ENCODE results near the gene VDR.
A peak's percentile ranks its signal among the peaks of the same experiment; 100 is the strongest.

The VDR gene

DNA sequence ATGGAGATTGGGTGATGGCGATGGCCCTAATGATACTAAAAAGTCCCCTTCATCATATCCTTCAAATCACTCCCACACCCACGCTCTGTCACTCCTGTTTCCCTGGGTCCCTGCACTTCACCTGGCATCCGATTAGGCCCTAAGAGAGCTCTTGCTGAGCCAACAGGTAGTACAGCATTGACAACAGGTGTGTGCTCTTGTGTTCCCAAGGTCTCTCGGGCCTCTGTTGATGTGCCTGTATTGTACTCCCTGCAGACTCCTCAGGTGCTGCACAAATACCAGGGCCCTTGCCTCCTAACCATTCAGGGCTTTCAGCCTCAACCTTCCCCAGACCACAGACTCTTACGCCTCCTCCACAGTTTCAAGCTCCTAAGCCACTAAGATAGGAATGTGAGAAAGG, 25.8 kb upstream of the VDR start:
- DNase-seq (ENCODE audit: low read depth): no peak

DNA sequence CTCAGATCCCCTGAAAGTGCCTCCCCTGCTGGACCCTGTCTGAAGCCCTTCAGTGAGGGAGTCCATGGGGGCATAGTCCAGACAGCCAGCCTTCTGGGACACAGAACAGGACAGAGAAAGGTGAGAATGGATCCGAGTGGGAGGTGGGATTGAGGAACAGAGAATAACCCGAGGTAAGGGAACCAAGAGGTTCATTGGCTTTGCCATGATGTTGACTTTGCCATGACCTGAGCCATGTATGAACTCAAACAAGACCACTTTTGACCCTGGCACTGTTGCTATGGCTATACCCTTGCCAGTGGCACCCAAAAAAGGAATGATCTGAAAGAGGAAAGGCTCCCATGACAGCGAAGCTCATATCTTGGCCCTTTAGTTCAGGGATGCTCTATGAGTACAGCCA, 22.6 kb upstream of the VDR start:
- DNase-seq (ENCODE audit: low read depth): no peak

DNA sequence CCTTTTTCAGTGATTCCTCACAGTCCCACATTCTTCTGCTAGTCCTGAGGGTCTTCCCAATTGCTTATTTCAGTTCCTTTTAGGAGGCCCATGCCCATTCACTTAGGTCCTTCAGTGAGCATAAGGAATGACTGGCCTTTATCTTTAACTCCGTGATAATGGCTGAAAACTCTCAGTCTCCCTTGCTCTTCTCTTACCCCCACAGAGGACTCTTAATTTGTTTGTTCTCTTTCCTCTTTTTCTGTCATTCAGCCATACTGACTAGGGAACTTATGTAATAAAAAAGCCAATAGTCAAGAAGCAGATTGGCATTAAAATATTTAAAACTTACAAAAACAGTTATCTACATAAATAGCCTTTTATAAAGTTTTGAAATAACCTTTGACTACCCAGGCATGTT, 17.1 kb upstream of the VDR start:
- DNase-seq (ENCODE audit: low read depth): no peak

DNA sequence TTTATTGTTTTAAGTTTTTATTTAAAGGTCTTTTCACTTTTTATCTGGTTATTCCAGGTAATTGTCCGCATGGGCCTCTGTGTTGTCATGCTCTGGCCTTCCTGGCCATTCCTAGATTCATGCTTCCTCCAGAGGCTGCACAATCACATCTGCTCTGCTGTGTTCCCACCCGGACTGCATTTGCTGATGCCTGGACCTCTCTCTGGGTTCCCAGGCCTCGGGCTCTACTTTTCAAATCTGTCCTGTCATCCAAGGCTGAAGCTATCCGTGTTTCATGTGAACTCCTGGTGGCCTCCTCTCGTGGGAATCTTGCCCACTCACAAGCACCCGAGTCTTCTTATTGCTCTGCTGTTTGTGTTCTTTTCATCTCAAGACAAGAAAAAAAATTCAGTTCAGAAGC, 16.1 kb upstream of the VDR start:
- no peak for DNase-seq (ENCODE audit: low read depth)

DNA sequence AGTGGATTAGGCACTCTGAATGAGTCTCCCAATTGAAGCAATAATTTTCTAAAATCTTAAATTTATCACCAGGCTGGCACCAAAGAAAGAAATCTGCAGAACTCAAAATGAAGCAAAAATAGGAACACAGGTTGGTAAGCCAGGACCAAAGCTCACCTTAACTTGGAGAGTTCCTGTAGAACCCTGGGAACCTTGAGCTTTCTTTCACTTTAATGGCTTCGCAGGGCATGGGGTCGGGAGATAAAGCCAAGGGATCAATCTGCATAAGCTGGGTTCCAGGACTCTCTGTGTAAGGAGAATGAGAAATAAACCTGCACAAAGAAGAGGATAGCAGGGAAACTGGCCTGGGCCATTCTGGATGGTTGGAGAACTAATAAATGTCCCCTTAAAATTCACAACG, 8.3 kb upstream of the VDR start:
- no peak for DNase-seq (ENCODE audit: low read depth)

DNA sequence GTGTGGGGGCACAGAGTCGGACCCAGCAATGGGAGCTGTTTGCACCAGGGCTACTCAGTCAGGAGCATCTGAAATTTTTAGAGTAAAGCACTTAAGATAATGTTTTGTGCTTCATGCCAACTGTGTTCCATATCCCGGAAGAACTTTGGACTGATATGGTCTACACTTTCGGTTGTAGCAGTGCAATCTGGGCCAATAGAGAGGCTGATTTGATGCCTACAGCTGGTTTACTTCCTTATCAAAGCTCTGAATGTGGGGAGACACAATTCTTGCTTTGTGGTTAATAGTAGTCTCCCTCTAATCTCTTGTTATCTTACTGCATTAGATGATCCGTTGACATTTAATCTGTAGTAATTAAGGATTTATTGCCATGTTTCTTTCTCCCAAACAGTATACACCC, 7.8 kb upstream of the VDR start:
- peak; percentile 81 for DNase-seq (ENCODE audit: low read depth)

DNA sequence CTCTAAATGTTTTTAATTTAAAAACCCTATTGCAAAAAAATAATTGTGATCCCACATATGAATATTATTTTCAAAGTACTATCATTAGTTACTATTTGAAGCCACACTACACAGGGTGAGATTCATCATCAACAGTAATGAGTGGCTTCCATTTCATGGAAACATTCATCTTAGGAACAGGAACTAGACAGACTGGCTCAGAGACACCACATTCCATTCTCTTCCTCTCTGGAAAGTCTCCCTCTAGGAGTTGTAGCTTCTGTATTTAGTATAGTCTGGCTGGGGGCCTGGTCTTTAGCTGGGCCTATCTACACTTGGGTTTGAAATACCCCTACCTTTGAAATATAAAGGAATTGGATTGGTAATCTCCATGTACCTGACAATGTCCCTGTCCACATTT, 6.2 kb upstream of the VDR start:
- no peak for DNase-seq (ENCODE audit: low read depth)

DNA sequence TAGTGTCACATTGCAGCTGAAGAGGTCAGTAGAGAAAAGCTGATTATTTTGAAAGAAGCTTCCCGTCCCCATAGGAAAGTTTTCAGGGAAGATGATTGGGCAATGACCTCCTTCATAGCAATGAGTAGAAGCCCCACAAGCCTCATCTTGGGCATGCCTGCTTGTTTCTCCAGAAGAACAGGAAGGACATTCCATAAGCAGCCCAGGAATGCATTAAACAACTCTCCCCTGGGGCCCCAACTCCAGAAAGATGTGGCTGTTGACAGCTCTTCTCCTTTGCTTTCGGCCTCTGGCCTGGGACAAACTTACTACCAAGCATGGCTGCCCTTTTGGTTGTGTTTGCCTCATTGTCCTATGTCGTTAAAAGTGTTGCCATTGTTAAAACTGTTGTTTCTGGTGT, 5.7 kb upstream of the VDR start:
- peak; percentile 73 for DNase-seq (ENCODE audit: low read depth)

DNA sequence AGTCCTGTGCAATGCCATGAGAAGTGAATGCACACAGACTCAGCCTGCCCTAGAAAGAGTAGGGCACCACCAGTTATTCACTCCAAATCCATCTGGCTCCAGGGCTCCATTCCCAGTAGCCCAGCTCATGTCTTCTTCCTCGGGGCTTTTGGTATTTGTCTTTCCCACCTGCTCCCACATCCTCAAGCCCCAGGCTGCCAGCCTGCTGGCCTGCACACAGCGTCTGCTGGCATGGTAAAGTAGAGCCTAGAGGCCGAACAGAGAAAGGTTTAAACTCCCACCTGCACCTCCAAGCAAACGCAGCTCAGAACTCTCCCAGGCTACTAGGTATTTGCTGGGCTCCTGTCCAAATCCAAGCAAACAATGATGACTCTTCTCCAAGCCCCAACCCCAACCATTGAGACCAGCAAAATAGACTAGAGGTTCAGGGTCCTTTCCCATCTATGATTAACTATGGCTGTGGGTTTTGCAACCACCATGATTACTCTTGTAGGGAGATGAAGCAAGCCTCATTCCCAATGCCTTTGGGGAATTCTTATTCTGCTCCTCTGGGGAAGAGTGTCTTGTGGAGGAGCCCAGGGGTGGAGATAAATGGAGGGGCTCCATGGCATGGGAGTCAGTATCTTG, 5.2 kb upstream of the VDR start:
- DNase-seq (ENCODE audit: low read depth): peak; percentile 57

DNA sequence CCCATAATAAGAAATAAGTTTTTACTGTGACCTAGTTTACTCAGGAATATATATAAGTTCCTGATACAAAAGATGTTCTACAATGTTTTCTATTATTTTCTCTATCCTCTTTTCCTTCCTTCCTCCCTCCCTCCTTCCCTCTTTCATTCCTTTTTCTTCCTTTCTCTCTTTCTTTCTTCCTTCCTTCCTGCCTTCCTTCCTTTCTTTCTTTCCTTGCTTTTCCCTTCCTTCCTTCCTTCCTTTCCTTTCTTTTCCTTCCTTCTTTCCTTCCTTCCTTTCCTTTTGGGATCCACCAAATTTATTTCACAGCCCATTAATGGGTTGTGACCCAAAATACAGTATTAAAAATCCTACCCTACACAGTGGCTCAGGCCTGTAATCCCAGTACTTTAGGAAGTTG, 3.9 kb upstream of the VDR start:
- DNase-seq (ENCODE audit: low read depth): no peak

DNA sequence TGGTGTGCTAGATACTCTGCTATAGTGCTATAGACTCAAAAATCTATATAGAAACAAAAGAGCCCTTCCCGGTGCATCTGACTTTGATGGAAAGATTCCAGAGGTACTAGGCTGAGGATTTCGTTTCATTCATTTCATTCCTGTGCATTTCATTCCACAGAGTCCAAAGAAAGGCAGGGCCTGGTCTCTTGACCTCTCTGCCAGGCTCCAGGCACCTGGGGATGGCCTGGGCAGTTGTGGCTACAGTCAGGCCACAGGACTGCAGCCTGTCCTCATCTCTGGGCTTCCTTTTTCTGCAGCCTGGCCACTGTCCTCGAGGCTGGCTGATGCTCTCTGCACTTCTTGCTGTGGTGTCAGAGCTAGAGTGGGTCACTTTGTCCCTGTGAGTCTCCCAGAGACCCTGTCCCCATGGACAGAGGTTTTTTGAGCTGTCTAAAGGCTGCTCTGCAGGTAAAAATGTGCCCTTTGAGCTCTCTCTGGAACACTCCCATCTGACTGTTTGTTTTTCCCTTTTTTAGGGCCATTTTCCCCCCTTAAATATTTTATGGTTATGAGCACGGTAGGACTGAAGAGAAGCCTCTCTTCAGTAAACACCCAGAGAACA, 3.2 kb upstream of the VDR start:
- no peak for DNase-seq (ENCODE audit: low read depth)

DNA sequence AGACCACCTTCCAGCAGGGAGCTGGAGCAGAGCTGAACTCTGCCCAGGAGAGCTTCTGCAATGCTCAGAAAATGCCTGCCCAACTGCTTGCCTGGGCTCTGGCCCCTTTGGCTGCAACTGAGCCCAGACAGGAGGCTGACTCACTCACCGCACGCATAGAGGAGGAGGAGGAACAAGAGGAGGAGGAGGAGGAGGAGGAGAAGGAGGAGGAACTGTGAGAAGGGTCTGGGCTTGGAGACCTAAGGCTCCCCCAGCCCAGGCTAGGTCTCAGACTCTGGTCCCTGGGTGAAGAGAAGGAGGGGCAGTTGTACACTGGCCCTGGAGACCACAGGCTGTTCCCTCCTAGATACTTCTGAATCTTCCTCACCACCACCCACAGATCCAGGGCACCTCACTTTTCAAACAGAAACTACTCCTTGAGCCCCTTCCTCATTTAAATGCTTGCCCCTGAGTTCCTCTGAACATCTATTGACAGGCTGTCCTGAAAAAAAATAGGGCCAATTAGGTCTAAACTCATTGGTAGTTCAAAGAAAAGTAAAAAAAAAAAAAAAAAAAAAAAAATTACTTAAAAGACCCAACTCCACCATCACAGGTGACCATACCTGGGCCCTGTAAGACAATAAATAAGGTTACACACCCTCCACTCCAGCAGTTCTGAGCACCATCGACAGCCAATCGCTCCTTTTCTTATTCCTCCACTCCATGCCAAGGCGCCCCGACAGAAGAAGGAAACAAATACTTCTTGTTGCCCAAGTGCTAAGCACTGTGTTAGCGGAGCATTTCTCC, 674 bp downstream of the VDR start:
- peak; percentile 82 for DNase-seq (ENCODE audit: low read depth)

DNA sequence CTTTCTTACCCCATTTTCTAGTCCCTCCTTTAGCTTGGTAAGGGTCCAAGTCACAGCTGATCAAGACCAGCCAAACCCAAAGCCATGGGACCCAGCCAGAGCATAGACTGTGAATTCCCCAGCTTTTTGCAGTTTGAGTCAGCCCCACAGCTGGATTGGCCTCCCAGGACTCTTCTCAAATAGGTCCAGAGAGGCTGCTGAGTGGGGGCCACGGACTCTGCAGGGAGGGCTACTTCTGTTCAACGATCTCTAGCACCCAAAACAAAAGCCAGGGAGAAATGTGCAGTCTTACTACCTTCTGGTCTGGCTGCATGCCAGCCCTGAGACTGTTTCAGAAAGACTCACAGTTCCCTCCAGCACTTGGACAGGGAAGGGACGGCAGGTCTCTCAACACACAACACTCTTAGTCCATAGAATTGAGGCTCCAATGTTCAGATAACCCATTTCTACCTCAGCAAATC, 1.6 kb downstream of the VDR start:
- peak; percentile 50 for DNase-seq (ENCODE audit: low read depth)

DNA sequence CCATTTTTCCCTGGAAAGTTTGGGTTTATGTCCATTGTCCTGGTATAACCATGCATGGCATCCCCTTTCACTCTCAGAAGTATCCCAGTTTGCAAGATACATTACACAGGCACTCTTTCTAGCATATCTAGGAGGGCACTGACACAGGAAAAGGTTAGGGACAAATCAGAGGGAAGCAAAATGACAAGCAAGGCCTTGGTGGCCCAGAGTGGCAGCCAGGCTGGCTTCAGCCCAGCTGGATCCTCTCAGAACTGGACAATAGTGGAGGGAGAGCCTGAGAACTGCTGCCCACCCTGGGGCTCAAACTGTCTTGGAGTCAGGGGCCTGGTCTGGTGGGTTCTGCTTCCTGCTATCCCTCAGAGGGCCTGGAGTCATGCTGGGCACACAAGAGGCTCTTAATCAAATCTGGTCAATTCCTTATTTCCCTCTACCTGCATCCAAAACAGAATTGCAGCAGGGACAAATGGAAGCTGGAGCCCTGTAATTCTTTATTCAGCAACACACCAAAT, 2.6 kb downstream of the VDR start:
- no peak for DNase-seq (ENCODE audit: low read depth)

DNA sequence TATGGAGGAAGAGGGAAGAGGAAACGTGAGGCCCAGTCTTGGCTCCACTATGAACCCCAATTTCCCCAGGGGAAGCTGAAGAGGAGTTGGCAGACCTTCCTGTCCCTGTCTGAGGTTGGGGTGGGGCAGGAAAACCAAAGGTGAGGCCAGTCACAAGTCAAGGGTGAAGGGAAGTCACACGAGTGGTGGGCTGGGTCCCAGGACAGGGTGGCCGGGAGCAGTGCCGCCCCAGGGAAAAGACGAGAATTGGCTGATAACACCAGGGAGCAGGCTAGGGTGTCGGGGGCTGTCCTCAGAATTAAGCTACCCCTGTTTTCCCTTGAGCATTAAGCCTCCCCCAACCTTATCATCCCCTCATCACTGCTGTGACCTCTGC, 3.1 kb downstream of the VDR start:
- DNase-seq (ENCODE audit: low read depth): no peak

DNA sequence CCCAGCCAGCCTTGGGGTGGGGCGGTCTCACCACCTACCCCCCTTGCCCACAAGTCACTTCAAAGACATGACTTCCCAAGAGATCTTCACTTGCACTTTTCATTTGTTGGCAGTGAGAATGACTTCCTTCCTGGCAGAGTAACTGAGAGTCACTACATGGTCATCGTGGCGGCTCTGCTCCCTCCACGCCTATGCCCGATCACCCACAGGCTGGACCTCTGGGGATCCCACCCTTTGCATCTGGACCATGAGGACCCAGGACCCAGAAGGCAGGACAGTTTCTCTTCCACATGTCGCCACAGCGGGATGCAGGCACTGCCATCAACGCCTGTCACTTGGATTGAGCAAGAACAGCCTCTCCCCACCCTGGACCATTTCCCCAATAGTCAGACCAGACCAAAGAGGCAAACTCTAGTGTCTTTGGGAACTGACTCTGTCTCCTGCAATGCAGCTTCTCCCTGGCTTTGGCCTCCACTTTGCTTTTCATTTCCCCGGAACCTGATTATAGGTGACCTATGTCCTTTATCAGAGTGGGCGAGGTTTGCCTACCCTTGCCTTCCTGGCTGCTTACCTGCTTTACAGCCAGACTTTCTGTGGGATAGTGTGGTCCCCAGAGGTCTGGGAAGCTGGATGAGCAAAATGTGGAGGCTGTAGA, 3.6 kb downstream of the VDR start:
- DNase-seq (ENCODE audit: low read depth): no peak

DNA sequence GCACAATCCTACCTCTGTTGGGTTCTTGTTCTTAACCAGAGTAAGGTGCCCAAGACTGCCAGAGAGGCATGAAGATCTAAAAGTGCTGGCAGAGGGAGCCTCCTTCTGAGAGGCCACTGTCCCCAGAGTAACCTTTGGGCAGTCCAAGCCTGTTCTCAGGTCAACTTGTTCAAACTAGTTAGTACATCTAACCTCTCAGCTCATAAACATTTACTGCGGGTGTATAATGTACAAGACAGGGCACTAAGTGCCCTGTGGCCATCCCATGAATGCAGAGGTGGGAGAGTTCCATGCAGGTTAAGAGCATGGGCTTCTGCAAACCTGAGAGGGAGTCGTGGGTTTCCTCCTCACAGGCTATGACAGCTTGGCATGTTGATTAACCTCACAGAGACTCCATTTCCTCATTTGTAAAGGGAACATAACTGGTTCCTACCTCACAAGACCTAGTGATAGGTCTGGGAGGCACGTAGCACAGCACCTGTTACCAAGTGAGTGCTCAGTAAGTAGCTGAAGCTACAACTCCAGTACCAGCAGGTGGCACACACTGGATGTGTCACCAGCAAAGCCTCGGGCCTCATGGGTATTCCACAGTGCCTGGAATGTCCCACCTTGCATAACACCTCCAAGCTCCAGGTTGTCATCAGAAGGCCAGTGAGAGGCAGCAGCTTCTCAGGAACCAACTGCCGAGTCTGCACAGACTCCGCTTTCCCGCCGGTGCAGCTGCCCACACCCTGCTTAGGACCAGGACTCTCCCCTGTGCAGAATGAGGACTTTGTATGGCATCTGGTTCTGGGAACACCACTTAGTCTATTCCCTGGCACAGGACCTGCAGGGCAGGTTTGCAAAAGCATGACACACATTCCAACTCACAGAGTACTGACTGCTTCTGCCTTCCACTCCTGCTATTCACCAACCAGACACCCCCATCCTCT, 4.4 kb downstream of the VDR start:
- DNase-seq (ENCODE audit: low read depth): no peak

DNA sequence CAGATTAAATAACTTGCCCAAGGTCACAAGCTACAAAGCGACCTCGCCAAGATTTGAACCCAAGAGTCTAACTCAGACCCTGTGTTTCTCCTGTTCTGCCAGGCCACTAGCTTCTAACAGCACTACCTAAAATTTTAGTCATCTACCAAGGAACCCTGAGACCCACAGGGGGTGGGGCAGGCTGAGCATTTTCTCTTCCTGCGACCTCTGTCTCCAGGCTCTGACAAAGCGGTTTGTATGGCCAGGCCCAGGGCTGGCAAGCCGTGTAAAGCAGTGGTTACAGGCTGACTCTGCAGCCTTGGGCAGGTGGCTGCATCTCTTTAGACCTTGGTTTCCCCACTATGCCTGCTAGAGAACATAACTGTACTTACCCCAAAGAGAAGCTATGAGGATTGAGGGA, 5.3 kb downstream of the VDR start:
- no peak for DNase-seq (ENCODE audit: low read depth)

DNA sequence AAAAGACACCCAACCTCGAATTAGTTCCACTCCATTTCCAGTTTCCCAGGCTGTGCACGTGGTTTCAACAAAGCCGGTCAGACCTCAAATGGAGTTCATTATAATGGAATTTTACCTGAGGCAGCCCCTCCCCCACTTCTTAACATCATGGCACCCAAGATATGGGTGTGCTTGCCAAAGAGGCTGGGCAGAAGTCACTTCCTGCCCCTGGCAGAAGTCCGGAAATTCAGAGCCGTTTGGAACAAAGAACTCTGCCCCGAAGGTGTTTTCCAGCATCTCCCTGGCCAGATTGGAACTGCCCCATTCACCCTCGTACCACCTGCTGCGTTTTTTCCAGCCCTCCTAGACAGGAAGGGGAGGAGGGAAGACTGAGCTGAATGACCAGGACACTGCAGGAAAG, 8.2 kb downstream of the VDR start:
- no peak for DNase-seq (ENCODE audit: low read depth)

DNA sequence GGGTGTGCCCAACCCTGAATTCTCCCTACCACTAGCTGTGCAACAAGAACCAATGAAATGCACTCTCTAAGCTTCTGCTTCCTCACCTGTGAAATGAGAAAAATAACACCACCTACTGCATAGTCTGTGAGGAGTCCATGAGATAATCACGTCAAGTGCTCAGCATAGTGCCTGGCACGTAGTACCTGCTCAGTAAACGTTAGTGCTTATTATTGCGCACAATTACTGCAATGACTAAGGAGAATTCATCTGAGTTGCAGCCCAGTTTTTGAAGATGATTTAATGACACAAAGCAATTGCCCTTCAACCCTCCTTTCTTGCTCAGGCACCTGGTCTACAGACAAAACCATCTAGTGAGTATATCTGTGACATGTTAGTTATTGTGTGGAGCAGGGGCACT, 8.8 kb downstream of the VDR start:
- DNase-seq (ENCODE audit: low read depth): no peak

DNA sequence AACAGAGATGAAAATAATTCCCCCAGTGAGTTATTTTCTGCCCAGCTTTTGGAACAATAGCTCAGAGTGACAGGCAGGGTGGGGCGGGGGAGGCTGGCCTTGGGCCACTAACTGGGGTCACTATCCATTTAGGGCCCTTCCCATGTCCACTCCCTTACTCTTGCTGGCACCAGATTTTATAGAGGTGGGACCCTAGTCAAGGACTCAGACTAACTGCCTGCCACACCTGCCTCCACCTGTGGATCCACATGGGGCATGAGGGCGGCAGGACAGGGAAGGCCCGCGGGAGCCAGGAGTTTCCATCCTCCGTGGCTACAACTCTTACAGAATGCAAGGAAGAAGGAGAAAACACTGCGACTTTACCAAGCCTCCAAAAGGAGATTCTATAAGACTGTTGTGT, 10.1 kb downstream of the VDR start:
- no peak for DNase-seq (ENCODE audit: low read depth)

DNA sequence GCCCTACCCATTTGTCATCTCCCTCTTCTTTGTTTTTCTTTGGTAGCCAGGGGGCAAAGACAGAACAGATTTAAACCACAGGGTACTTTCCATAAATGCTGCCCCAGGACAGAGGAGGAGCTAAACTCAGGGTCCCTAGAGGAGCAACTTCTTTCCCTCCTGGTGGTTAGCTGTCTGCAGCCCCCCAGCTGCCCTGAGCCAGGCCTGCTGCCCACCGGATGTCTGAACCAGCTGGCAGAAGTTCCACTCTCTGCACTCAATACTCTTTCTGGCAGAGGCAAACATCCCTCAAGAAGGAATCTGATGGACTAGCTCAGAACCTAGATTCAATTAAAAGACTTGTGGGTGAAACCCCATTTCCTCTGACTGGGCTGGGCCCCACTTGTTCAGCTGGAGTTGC, 10.7 kb downstream of the VDR start:
- no peak for DNase-seq (ENCODE audit: low read depth)
